Measurements from ENCODE around the gene SPOP. TPM values are rescaled to one million over a fixed set of nuclear protein-coding genes. Genes with fewer than 3 reads are reported as not detected.

Gene SPOP
- total and polyA plus RNA-seq, 2 of the 4 experiments (the other 2 are of a cell fraction) = 24.9 to 47.5 TPM

DNA sequence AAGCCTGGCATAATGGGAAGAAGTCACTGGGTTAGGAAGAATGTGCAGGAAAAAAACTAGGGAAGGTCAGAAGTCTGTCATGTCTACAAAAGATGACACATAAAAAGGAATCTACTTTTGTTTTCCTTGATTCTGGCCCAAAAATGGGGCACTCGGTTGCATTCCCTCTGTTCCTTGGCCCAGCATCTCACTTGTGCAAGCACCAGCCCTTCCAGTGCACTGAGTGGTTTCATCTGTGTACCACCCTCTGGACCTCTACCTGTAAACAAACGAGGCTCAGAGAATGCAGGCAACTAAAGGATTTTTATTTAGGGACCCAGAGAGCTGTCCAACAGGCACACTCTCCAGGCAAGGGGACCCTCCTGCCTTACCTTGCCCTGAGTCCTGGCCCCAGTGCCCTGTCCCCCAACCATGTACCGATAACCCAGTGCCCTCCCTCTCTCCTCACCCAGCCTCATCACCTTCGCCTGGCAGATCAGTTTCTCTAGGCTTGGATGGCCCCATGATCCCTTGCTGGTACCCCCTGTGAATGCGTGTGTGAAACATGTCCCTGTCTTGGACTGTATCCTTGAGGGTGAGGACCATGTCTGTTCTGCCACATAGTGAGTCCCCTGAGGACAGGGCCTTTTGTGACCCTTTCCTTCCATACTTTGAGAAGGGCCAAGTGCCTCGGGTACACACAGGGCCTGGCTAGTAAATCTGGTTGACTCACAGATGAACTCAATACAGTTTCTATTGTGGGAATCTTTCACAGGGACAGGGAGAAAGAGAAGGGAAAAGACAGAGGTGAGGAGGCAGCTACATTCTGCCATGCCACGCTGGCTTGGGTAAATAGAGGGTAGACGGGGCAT lies 88.9 kb downstream of the SPOP start:
- Histone ChIP-seq H2BK20ac (ENCODE audit: low read depth, low read length) (no peak overlapping the region), H2BK120ac (ENCODE audit: low read depth, low read length) (no peak overlapping the region; the same call in 1 of the 2 replicates), H3K4me2 (ENCODE audit: low read depth, low read length) (no peak overlapping the region), H2AFZ (replicated peaks; ENCODE audit: low read length, poor library complexity) (peak overlapping the region; percentile 1), H4K91ac (ENCODE audit: insufficient read depth, low read depth, low read length) (peak overlapping the region; percentile 56; the same call in 1 of the 2 replicates), H2AK9ac (replicated peaks; ENCODE audit: low read depth, low read length, poor library complexity) (peak overlapping the region; percentile 2), H3K14ac (replicated peaks; ENCODE audit: low read depth, low read length) (peak overlapping the region; percentile 2; the same call in 1 of the 2 replicates), H4K20me1 (ENCODE audit: insufficient read depth, low read length) (peaks cover 5% of the 10 kb centered on the region), H2BK15ac (ENCODE audit: low read depth, low read length) (peak overlapping the region; percentile 18; the same call in 1 of the 3 replicates), H3K4me3 (ENCODE audit: insufficient read depth, low read depth, low read length) (no peak overlapping the region), H3K18ac (ENCODE audit: low read depth, low read length) (no peak overlapping the region), H3K27me3 (ENCODE audit: control insufficient read depth, insufficient read depth, low read length) (no peaks in the 10 kb centered on the region), H2BK5ac (ENCODE audit: low read depth, low read length, poor library complexity, severe bottlenecking) (no peak overlapping the region), H4K8ac (ENCODE audit: low read depth in 2 of 2, low read length in 2 of 2) (peak overlapping the region in 1 of 2 experiments; percentile 8; a peak in 1 of 4 replicates), H2AK5ac (ENCODE audit: low read depth, low read length) (peak overlapping the region; percentile 61), H3K36me3 (ENCODE audit: control insufficient read depth, insufficient read depth, low read length) (peaks cover 2% of the 10 kb centered on the region; the same call in 1 of the 2 replicates), H3K9me3 (ENCODE audit: control insufficient read depth, insufficient read depth, low read length) (no peaks in the 10 kb centered on the region), H3K79me1 (ENCODE audit: low read depth in 1 of 2, low read length in 2 of 2) (no peaks in the 10 kb centered on the region), H3K4me1 (ENCODE audit: control insufficient read depth, insufficient read depth, low read length) (peaks cover 10% of the 10 kb centered on the region), H4K5ac (ENCODE audit: low read depth, low read length) (no peak overlapping the region), H3K27ac (ENCODE audit: insufficient read depth, low read length) (no peak overlapping the region), H3K9ac (ENCODE audit: low read depth, low read length) (no peak overlapping the region), H3K9me1 (ENCODE audit: insufficient read depth, low read length) (peaks cover 18% of the 10 kb centered on the region), H3K56ac (ENCODE audit: extremely low read depth, insufficient read depth, low read length) (no peak overlapping the region), H3K4ac (ENCODE audit: low read depth, low read length) (peak overlapping the region; percentile 66), H3K23ac (ENCODE audit: low read depth, low read length) (peak overlapping the region; percentile 4; the same call in 1 of the 2 replicates)
- in situ Hi-C loops (cut with MboI; ENCODE audit: low sequenced_read_pairs) = no loop called here
- POLR2A ChIA-PET (ENCODE audit: unreplicated experiment) = no interaction called here
- intact Hi-C loops (cut with micrococcal nuclease) = no loop called here
- CTCF ChIA-PET = no interaction called here
- WGBS, 2 experiments (ENCODE audit: extremely low coverage in 2 of 2, insufficient read length in 1 of 2) = 50% methylated on average over 2 of the region's 8 CpGs; no CpG with 5 or more reads in 1 of the 2 experiments
- dilution Hi-C loops (cut with HindIII; ENCODE audit: low sequenced_read_pairs, unreplicated experiment) = no loop called here
- no TSS peak for BruUV-seq (replicated peaks)
- TF ChIP-seq MAZ (IDR thresholded peaks at IDR 0.05; ENCODE audit: borderline replicate concordance, low read depth, low read length) (0 out of 2 replicates have a peak, but pooled peaks have one; percentile 50), NFE2L2 (IDR thresholded peaks at IDR 0.05; ENCODE audit: low read depth, low read length) (no peak), SMC3 (IDR thresholded peaks at IDR 0.05; ENCODE audit: low read depth, low read length) (no peak), CHD1 (IDR thresholded peaks at IDR 0.05; ENCODE audit: low read depth, low read length) (no peak), CEBPB (IDR thresholded peaks at IDR 0.05; ENCODE audit: low read depth, low read length) (peak; percentile 60; the same call in 1 of the 2 replicates), RAD21 (IDR thresholded peaks at IDR 0.05; ENCODE audit: low read length) (no peak), RCOR1 (IDR thresholded peaks at IDR 0.05; ENCODE audit: insufficient replicate concordance, low read length) (no peak)
- TF ChIP-seq, protein P1, sequence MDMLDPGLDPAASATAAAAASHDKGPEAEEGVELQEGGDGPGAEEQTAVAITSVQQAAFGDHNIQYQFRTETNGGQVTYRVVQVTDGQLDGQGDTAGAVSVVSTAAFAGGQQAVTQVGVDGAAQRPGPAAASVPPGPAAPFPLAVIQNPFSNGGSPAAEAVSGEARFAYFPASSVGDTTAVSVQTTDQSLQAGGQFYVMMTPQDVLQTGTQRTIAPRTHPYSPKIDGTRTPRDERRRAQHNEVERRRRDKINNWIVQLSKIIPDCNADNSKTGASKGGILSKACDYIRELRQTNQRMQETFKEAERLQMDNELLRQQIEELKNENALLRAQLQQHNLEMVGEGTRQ (IDR thresholded peaks at IDR 0.05; ENCODE audit: low read depth, low read length) = no peak
- peak; percentile 79 for ATAC-seq (ENCODE audit: low read depth)
- peak; percentile 51 for DNase-seq
